ENCODE results near the gene IL1RAPL2.

DNA sequence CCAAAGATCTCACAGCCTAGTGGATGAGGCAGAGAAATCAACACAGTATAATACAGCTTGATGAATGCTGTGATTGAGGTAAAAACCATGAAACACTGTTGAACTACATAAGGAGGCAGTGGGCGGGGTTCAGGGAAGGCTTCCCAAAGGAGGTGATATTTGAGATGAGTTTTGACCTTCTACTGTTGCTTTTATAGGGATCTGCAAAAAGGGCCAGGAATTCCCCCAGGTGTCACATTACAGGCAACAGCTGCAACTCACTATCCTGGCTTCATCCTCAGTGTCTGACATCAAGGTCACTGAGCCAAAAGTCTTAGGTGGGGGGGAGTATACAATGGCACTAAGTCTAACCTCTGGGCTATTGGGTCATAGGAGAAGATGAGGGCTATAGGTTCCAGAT lies 1070.7 kb downstream of the IL1RAPL2 start:
- TF ChIP-seq, protein P1, sequence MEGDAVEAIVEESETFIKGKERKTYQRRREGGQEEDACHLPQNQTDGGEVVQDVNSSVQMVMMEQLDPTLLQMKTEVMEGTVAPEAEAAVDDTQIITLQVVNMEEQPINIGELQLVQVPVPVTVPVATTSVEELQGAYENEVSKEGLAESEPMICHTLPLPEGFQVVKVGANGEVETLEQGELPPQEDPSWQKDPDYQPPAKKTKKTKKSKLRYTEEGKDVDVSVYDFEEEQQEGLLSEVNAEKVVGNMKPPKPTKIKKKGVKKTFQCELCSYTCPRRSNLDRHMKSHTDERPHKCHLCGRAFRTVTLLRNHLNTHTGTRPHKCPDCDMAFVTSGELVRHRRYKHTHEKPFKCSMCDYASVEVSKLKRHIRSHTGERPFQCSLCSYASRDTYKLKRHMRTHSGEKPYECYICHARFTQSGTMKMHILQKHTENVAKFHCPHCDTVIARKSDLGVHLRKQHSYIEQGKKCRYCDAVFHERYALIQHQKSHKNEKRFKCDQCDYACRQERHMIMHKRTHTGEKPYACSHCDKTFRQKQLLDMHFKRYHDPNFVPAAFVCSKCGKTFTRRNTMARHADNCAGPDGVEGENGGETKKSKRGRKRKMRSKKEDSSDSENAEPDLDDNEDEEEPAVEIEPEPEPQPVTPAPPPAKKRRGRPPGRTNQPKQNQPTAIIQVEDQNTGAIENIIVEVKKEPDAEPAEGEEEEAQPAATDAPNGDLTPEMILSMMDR (IDR thresholded peaks at IDR 0.05), result no peak
- no peak for TF ChIP-seq POLR2A (IDR thresholded peaks at IDR 0.05)
